HG02970 (cell line): ENCODE measurements around the gene CBLB.
A peak's percentile ranks its signal among the peaks of the same experiment; 100 is the strongest.
"Not testable (repeated sequence)": the region's sequence is repeated elsewhere in the genome, so short reads cannot be mapped to it uniquely, and the experiment has no call there.

Source experiments
- ATAC-seq: cut with Tn5 transposase; IDR thresholded peaks from one replicate; pipeline ENCODE4 v1.9.1; 2021; ENCODE audit warnings: mild to moderate bottlenecking, moderate library complexity, moderate number of reproducible peaks; ENCODE audit not compliant: unreplicated experiment, low FRiP score

CBLB gene

GRCh38 chr3:105823149-105823867 lies 45.5 kb downstream of the CBLB start:
- ATAC-seq = no peak

GRCh38 chr3:105822171-105823123 lies 46.4 kb downstream of the CBLB start:
- ATAC-seq = no peak

- no peak for ATAC-seq
Measured at GRCh38 chr3:105821433-105821832, 47.4 kb downstream of the CBLB start.

- no peak for ATAC-seq
Measured at GRCh38 chr3:105816833-105817232, 52.0 kb downstream of the CBLB start.

- not testable (repeated sequence) for ATAC-seq
Measured at GRCh38 chr3:105815331-105815730, 53.5 kb downstream of the CBLB start.

- ATAC-seq = no peak
Measured at GRCh38 chr3:105813710-105814109, 55.1 kb downstream of the CBLB start.

GRCh38 chr3:105812194-105812586 lies 56.6 kb downstream of the CBLB start:
- no peak for ATAC-seq

- no peak for ATAC-seq
Measured at GRCh38 chr3:105811518-105812193, 57.2 kb downstream of the CBLB start.

GRCh38 chr3:105809208-105809888 lies 59.5 kb downstream of the CBLB start:
- no peak for ATAC-seq

- ATAC-seq = no peak
Measured at GRCh38 chr3:105807701-105808100, 61.1 kb downstream of the CBLB start.

- ATAC-seq = no peak
Measured at GRCh38 chr3:105807146-105807545, 61.7 kb downstream of the CBLB start.

GRCh38 chr3:105806359-105806758 lies 62.5 kb downstream of the CBLB start:
- no peak for ATAC-seq

- ATAC-seq = no peak
Measured at GRCh38 chr3:105805404-105805803, 63.4 kb downstream of the CBLB start.

- no peak for ATAC-seq
Measured at GRCh38 chr3:105802118-105802706, 66.6 kb downstream of the CBLB start.

GRCh38 chr3:105801397-105801796 lies 67.4 kb downstream of the CBLB start:
- ATAC-seq = no peak

- ATAC-seq = no peak
Measured at GRCh38 chr3:105800320-105800719, 68.5 kb downstream of the CBLB start.

- ATAC-seq = no peak
Measured at GRCh38 chr3:105799286-105799685, 69.5 kb downstream of the CBLB start.

GRCh38 chr3:105798381-105798934 lies 70.4 kb downstream of the CBLB start:
- ATAC-seq = peak; percentile 52

- ATAC-seq = no peak
Measured at GRCh38 chr3:105793040-105793439, 75.8 kb downstream of the CBLB start.
